Putamen (tissue), 1 donor: ENCODE data around the gene RAPGEF3.

ENCODE experiments used
- DNase-seq: peaks from one replicate; pipeline ENCODE4 v3.0.0-alpha.2; 2016; ENCODE audit warnings: low spot score

RAPGEF3 gene

GRCh38 chr12:47718531-47718930, 40.1 kb downstream of the RAPGEF3 start:
- DNase-seq, result no peak

- peak; percentile 87 for DNase-seq
Observed at GRCh38 chr12:47717443-47718193, 41.1 kb downstream of the RAPGEF3 start.

- DNase-seq, result no peak
Observed at GRCh38 chr12:47717046-47717442, 41.6 kb downstream of the RAPGEF3 start.

GRCh38 chr12:47715877-47716548, 42.7 kb downstream of the RAPGEF3 start:
- no peak for DNase-seq

GRCh38 chr12:47715393-47715876, 43.2 kb downstream of the RAPGEF3 start:
- peak; percentile 89 for DNase-seq

- DNase-seq, result no peak
Observed at GRCh38 chr12:47714826-47715386, 43.8 kb downstream of the RAPGEF3 start.

- DNase-seq, result no peak
Observed at GRCh38 chr12:47712171-47712570, 46.5 kb downstream of the RAPGEF3 start.

- no peak for DNase-seq
Observed at GRCh38 chr12:47711448-47711847, 47.2 kb downstream of the RAPGEF3 start.

- DNase-seq, result no peak
Observed at GRCh38 chr12:47710278-47710677, 48.4 kb downstream of the RAPGEF3 start.

- no peak for DNase-seq
Observed at GRCh38 chr12:47709671-47710070, 49.0 kb downstream of the RAPGEF3 start.

GRCh38 chr12:47709237-47709636, 49.4 kb downstream of the RAPGEF3 start:
- no peak for DNase-seq

GRCh38 chr12:47707905-47708543, 50.7 kb downstream of the RAPGEF3 start:
- DNase-seq, result no peak

GRCh38 chr12:47707355-47707754, 51.3 kb downstream of the RAPGEF3 start:
- no peak for DNase-seq

GRCh38 chr12:47705566-47706425, 52.9 kb downstream of the RAPGEF3 start, which contains the start of gene RPAP3:
TSS of gene RPAP3 (minus strand) at chr12:47706030. CDS start at chr12:47702840, 3,190 bp downstream.
- peak; percentile 91 for DNase-seq

GRCh38 chr12:47705229-47705565, 53.5 kb downstream of the RAPGEF3 start:
- no peak for DNase-seq

GRCh38 chr12:47704719-47705118, 54.0 kb downstream of the RAPGEF3 start:
- DNase-seq, result no peak

- DNase-seq, result no peak
Observed at GRCh38 chr12:47700263-47700662, 58.4 kb downstream of the RAPGEF3 start.

- DNase-seq, result no peak
Observed at GRCh38 chr12:47698631-47699030, 60.0 kb downstream of the RAPGEF3 start.

GRCh38 chr12:47698055-47698454, 60.6 kb downstream of the RAPGEF3 start:
- DNase-seq, result no peak

GRCh38 chr12:47689215-47689614, 69.5 kb downstream of the RAPGEF3 start:
- DNase-seq, result no peak

- no peak for DNase-seq
Observed at GRCh38 chr12:47687636-47688035, 71.0 kb downstream of the RAPGEF3 start.
